ENCODE results near the gene TGFB3.
"Not testable (repeated sequence)": the region's sequence is repeated elsewhere in the genome, so short reads cannot be mapped to it uniquely, and the experiment has no call there.

Gene TGFB3

GRCh38 chr14:75960231-75960630 lies 21.6 kb downstream of the TGFB3 start:
- no peak for DNase-seq (ENCODE audit: low read depth in 2 of 2)

- DNase-seq (ENCODE audit: low read depth in 2 of 2) = no peak
Measured at GRCh38 chr14:75959031-75959430, 22.8 kb downstream of the TGFB3 start.

GRCh38 chr14:75952489-75952888 lies 29.3 kb downstream of the TGFB3 start:
- no peak for DNase-seq (ENCODE audit: low read depth in 2 of 2)

- no peak for DNase-seq (ENCODE audit: low read depth in 2 of 2)
Measured at GRCh38 chr14:75946785-75947184, 35.0 kb downstream of the TGFB3 start.

GRCh38 chr14:75944607-75945241 lies 37.1 kb downstream of the TGFB3 start:
- no peak for DNase-seq (ENCODE audit: low read depth in 2 of 2)

GRCh38 chr14:75941030-75941429 lies 40.8 kb downstream of the TGFB3 start:
- DNase-seq (ENCODE audit: low read depth in 2 of 2) = no peak

- DNase-seq (ENCODE audit: low read depth in 2 of 2) = no peak
Measured at GRCh38 chr14:75939200-75939599, 42.6 kb downstream of the TGFB3 start.

DNA sequence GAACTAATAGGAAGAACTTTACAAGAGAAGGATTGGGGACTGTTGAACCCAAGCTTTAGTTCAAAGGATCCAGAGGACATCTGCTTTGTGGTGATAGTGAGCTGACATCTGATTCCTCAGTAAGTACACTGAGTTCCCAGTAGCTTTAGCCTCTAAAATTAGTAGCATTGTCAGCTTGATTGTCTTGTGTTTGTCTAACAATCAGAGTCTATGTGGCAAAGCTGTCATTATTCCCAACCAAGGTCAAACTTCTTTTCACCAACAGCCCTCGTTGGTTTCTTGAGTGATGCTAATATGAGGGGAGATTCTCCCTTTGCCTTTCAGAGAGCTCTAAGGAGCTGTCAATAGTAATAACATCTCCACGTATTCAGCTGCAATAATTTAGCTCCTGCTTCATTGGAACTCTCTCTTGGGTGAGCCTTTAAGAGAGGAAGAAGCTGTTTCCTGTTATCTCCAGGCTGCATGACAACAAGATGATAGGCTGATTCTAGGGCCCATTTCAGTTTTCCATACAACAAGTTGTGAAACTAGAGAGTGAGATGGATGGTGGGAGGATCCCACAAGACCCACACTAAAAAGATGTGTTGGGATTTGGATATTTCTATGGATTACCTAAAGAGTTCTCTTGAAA lies 46.7 kb downstream of the TGFB3 start:
- DNase-seq (ENCODE audit: low read depth in 2 of 2) = no peak

GRCh38 chr14:75933712-75934296 lies 48.0 kb downstream of the TGFB3 start:
- no peak for DNase-seq (ENCODE audit: low read depth in 2 of 2)

- no peak for DNase-seq (ENCODE audit: low read depth in 2 of 2)
Measured at GRCh38 chr14:75928690-75929181, 53.1 kb downstream of the TGFB3 start.

- DNase-seq (ENCODE audit: low read depth in 2 of 2) = no peak
Measured at GRCh38 chr14:75927564-75928087, 54.2 kb downstream of the TGFB3 start.

GRCh38 chr14:75926431-75927115 lies 55.2 kb downstream of the TGFB3 start:
- DNase-seq (ENCODE audit: low read depth in 2 of 2) = no peak

GRCh38 chr14:75925141-75925840 lies 56.5 kb downstream of the TGFB3 start:
- DNase-seq (ENCODE audit: low read depth in 2 of 2) = not testable (repeated sequence)

- not testable (repeated sequence) for DNase-seq (ENCODE audit: low read depth in 2 of 2)
Measured at GRCh38 chr14:75920421-75920820, 61.4 kb downstream of the TGFB3 start.

GRCh38 chr14:75917946-75918335 lies 63.9 kb downstream of the TGFB3 start:
- no peak for DNase-seq (ENCODE audit: low read depth in 2 of 2)

DNA sequence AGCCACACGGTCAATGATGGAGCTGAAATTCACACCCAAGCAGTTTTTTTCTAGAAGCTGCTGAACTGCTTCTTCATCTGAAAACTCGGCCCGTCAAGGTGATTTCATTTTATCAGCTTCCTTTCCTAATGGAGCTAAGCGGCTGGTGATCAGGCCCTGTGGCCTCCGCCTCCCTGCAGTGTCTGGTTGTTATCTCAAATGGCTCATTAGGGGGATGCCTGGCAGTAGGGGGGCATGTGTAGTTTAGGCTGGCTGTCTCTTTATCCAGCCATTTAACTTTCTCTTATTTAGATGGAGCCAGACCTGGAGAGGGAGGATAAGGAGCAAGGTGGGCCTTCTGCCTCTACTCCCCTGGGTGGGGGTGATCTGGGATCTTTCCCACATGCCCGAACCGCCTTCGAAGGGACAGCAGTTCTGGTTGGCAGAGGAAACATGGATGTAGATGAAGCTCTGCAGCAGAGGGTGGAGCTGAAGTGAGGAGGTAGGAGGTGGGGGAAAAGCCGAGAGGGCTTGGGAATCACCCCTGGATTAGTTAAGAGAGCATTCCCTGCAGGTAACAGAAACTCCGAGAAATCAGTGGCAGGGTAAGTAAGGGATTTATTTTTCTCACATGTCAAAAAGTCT lies 64.4 kb downstream of the TGFB3 start:
- DNase-seq (ENCODE audit: low read depth in 2 of 2) = no peak

GRCh38 chr14:75915045-75915444 lies 66.8 kb downstream of the TGFB3 start:
- DNase-seq (ENCODE audit: low read depth in 2 of 2) = no peak

DNA sequence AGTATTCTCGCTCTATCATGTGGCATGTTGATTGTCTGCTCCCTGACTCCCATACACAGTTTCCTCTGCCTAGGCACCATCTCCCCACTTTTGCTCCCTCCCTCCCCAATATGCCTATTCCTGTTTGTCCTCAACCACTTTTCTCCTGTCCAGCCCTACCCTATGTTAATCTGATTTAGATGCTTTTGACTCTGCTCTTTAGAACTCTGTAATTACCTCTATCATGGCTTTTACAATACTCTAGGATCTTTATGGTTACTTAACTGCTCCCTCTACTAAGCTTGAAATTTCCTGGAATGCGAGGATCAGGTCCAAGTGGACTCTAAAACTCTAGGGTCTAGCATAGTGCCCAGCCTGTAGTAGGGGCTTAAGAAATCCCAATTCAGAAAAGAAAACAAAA lies 68.6 kb downstream of the TGFB3 start:
- DNase-seq (ENCODE audit: low read depth in 2 of 2) = no peak

DNA sequence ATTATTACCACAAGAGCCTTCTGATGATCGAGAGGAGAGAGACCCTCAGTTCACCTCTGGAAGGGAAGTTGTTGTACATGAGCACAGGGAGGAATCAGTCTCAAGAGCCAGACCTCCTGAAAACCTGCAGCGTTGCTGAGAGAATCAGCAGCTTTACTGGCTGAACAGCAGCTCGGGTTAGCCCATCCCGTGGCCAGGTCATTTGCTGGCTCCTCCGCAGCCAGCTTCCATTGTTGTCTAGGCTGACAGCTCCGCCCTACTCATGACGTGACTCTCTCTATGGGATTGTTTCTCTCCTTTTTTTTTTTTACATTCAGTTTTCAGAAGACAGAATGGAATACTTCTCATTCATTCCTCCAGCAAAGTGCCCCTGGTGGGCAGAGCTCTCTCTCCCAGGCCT lies 69.9 kb downstream of the TGFB3 start:
- DNase-seq (ENCODE audit: low read depth in 2 of 2) = no peak

DNA sequence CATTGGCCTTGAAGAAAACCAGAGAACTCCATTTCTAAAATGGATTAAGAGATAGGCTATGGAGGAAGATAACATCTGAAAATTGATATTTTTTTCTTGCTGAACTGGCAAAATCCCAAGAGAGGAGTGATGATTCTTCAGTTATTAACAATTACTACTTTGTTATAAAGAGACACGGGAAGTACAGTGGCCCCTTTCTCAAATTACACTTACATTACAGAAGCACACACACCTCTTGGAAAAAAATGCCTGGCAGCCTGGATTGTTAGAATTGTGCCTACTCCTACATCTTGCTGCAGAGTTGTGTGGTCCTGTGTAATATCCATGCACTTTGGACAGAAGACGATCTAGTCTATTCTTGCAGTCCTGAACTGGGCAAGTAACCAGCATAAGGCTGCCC lies 71.7 kb downstream of the TGFB3 start:
- no peak for DNase-seq (ENCODE audit: low read depth in 2 of 2)

GRCh38 chr14:75909630-75910029 lies 72.2 kb downstream of the TGFB3 start:
- DNase-seq (ENCODE audit: low read depth in 2 of 2) = no peak
